Left hindlimb (tissue), 1 donor: ENCODE results near the gene PON3.
"Not testable (repeated sequence)": the region's sequence is repeated elsewhere in the genome, so short reads cannot be mapped to it uniquely, and the experiment has no call there.

ENCODE experiments used
- DNase-seq: peaks from one replicate; pipeline ENCODE4 v3.0.0-alpha.2; 2018

PON3 gene

DNA sequence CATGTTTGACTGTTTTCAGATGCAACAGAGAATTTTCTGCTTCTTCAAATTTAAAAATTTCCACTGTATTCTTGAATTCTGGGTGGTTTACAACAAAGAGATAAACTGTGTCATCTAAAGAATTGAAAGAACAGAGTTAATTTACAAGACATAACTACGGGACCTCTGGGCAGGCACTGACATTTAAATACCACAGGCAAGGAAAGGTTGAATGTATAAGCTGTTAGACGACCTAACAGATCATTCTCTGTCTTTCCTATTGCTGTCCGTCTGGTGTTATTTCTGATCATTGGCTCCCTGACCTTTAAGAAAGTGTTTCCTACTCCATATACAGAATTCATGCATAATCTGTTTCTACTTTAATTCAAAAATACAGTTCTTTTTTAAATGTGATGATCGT is 15.5 kb upstream of the PON3 start:
- DNase-seq: no peak

DNA sequence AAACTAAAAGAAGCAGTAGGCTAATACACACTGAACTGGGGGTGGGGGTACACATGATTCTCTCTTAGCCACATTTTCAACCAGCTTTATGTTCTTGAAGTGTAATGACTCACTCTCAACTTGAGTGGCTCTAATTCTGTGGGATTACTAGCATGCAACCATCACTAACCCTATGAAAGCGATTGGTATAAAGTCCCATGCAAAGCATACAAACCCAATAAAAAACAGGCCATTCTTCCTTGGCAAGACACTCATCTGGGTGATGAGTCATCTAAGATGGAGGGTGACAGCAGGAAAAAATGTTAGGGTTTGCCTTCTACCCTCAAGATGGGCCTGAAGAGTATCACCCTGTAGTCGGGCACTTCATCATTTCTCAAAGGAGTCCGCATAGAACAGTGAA is 14.9 kb upstream of the PON3 start:
- no peak for DNase-seq

DNA sequence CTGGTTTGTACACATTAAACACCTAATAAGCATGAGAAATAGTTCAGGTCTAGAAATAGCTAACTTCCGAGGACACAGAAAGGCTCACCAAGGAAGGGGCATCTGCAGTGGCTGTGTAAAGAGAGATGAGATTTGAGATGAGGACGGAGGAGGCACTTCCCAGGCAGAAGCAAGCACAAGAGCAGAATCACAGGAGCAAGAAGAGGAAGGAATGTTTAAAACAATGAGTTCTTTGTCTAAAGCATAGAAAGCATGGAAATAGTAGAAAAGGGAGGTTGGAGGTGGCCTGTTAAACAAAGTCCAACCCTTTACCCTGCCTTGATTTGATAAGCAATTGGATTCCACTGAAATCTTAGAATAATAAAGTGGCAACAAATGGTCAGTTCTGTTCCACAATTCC is 11.6 kb upstream of the PON3 start:
- DNase-seq: no peak

DNA sequence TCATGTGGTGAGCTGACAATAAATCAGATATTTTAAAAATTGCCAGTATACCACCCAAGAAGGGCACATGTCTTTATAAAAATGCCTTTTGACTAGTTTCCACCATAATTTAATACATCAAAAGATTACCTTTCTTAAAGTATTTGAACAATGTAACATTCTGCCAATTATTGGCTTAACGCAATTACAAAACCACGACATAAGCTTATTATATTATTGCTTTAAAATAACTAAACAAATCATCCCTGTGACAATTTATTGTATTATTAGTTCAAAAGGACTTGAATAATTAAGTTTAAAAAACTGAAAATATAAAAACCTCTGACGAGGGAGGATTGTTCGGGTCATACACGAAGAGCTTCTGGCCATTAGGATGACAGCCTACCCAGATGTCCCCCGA is 9.6 kb upstream of the PON3 start:
- no peak for DNase-seq

DNA sequence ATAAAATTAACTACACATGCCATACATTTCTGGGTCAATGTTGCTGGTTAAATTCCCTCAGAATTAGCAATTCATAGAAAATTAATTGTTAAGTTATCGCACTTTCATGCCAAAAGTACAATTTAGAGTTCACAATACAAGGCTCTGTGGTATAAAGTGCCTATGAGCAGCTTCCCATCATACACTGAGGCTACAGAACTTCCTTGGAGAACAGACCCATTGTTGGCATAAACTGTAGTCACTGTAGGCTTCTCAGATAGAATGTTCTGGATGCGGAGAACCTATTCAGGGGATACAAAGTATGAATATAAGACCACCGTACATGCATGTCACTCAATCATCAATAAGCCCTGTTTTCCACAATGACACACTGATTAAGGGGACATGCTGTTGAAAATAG is 9.0 kb upstream of the PON3 start:
- DNase-seq: no peak

DNA sequence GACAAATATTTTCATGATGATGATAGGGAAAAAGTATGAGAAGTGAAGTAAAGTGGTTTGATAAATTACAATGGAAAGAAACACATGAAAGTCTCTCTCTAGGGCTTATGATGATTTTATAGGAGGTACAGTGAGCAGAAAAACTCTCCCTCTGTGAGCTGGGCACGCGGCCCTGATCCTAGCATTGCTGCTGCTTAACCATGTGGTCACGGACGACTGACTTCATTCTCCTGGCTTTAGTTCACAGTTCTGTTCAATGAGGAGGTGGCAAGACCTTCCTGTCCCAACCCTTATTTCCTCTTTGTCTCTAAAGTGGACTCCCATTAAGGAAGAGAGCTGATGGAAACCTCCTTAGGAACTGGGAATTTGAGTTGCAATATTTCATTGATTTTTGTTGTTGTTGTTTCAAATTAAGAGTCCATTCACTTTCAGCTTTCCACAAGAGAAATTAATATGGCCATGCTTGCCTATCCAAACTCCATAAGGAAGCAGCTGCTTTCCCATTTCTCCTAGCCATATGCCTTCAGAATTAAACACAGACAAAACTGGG is 8.2 kb upstream of the PON3 start:
- no peak for DNase-seq

DNA sequence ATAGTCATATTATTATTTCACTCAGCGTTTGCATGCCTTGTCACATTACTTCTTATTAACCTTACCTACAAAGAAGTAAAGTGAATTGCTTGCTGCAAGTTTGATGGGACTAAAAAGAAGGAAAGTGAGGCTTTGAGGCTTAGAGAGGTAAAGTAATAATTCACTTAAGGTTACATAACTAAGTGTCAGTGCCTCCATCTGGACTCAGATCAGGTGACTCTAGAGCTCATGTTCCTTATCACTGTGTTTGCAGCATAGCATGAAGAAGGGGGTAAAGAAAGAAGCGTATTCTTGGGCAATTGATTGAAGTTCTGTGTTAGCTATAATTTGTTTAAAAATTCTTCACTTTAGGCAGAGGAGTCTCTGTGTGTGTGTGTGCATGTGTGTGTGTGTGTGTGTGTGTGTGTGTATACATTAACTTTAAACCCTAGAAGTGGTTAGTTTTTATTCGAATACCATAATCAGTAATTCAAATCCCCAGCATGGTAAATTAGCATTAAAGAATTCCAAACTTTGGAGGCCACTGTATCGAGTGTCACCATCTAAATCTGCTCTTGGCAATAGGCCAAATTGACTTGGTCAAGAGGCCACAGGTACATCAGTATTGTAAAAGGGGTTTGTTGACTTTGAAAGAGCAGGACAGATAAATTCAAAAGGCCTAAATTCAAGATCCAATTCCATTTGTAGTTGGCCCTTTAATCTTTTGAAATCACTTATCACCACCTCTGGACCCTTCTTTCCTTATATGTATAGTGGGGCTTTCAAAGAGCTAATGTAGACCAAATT is 2.2 kb upstream of the PON3 start:
- no peak for DNase-seq

DNA sequence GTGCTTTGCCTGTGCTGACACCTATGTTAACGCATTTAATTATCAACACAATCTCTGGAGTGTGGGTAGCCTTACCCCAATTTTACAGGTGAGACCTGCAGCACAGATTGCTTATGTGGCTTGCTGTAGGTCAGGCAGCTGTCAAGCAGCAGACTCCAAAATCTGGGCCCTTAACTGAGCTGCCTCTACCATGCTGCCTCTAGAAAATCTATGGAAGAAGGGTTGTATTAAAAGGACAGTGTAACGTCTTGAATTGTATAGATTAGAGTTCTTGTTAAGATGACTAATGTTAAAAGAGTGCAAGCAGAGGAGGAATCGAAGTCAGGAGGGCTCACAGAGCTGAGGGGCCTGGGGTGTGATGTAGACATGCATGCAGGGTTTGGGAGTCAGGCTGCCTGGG is 1.2 kb upstream of the PON3 start:
- DNase-seq: no peak

DNA sequence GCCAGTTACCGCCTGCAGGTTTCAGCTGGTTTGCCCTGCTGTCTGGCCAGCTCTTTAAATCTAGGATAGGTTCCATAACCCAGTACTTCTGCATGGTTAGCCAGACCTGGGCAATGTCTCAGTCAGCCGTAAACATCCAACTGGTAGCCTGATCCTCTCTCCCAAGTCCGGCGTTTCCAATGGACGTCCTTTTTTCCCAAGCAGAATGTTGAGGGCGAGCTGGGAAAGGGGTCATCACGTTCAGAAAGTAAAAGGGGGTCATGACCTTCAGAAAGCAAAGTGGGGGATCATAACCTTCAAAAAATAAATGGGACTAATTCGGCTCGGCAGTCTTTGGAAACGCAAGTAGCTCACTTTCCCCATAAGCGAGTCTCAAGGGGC is 430 bp downstream of the PON3 start:
- DNase-seq: no peak

DNA sequence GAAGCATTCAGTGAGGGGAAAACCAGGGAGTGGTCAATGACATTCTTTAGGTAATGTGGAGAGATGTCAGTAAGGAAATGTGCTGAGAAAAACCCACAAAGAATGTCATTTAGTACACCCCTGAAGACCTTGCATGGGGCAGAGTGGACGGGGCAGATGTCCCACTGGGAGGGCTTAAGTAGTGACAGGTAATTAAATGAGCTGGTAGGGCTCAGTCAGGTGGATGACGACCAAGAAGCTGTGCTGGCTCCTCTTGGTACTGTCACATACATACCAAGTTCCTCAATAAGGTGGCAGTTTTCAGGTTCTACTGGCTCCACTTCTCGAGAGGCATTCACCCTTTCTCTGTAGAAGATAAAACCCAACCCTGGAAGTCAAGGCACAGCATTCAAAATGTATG is 1.8 kb downstream of the PON3 start:
- DNase-seq: no peak

DNA sequence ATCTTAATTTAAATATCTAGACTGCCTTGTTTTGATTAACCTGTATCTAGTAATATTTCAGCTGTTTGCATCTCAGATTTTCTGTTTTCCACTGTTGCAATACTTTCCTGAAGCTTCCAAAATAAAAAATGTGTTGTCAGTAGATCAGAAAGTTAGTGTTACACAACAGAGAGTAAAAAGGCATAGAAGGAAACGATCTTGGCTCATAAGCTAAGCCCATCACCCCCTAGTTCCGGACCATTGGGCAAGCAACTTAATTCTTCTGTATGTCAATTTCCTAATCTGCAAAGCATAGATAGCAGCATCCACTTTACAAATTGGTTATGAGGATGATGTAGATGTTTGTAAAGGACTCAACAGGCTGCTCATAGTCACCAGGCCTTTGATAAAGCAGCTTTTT is 4.4 kb downstream of the PON3 start:
- DNase-seq: no peak

DNA sequence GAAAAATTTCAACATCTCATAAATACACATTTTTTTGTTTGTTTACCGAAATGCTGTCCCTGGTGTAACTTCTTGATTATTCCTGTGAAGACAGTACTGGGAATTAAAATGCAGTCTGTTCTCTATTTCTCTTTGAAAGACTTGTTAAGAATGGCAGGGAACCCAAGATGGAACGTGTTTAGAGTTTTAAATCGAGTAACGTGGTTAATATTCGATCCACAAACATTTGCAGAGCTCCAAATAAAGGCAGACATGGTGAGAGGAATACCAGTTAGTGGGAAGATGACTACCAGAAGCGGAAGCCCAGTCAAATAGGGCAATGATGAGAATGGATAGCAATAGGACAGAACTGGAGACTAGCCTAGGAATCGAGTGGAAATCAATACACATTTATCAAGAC is 6.7 kb downstream of the PON3 start:
- no peak for DNase-seq

DNA sequence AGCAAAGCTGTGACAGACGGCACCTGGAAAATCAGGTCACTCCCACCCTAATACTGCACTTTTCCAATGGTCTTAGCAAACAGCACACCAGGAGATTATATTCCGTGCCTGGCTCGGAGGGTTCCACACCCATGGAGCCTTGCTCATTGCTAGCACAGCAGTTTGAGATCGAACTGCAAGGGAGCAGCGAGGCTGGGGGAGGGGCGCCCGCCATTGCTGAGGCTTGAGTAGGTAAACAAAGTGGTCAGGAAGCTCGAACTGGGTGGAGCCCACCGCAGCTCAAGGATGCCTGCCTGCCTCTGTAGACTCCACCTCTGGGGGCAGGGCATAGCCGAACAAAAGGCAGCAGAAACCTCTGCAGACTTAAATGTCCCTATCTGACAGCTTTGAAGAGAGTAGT is 16.7 kb downstream of the PON3 start:
- DNase-seq: not testable (repeated sequence)

DNA sequence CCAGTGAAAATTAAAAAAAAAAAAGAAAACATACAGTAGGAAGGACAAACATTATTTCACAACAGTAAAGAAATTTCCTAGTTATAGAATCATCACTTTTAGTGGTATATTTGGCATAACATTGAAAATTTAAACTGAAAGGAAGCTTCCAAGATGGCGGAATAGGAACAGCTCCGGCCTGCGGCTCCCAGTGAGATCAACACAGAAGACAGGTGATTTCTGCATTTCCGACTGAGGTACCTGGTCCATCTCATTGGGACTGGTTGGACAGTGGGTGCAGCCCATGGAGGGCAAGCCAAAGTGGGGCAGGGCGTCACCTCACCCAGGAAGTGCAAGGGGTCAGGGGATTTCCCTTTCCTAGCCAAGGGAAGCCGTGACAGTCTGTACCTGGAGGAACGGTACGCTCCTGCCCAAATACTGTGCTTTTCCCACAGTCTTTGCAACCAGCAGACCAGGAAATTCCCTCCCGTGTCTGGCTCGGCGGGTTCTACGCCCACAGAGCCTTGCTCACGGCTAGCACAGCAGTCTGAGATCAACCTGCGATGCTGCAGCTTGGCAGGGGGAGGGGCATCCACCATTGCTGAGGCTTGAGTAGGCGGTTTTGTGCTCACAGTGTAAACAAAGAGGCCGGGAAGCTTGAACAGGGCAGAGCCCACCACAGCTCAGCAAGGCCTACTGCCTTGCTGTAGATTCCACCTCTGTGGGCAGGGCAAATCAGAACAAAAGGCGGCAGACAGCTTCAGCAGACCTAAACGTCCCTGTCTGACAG is 19.4 kb downstream of the PON3 start:
- no peak for DNase-seq

DNA sequence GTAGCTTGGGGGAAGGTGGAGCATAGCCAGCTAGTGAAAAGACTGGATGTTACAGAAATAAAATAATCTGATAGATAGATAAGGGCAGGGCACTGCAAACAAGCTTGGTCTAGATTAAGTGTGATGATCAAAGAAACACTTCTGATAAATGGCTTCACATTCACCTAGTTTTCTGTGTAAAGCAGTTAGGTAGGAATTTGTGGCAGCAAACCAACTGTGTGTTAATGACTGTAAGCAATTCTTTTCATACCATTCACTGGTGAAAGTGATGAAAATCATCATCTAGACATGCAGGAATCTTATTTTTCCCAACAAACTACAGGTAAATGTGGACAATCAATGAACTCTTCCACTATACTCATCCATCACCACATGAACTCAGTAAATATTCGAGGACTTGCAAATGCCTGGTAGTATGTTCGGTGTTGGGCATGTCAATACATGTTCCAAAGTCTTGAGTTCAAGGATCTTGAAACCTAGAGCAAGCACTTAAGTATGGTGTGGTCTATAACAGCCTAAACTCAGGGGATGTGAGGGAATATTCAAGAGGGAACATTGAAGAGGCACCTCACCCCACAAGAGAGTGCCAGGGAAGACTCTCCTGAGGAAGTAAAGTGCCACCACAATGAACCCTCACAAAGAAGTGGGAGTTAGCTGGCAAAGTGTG is 20.5 kb downstream of the PON3 start:
- no peak for DNase-seq

DNA sequence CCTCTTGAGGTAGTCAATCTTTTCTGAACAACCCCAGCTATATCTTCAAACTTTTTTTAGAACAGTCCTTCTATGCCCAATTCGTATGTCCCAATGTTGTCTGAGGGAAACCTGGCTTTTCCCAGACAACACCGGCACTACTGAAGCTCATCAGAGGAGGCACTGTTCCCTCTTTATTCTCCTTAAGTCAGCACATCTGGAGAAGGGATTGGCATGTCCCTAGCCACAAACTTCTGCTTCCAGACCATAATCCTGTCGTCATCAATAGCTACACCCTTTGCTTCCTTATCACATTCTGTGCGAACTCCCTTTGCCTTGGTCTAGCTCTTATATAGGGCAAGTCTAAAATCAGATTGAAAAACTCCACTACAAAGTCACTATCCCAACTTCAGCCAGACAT is 22.9 kb downstream of the PON3 start:
- no peak for DNase-seq

DNA sequence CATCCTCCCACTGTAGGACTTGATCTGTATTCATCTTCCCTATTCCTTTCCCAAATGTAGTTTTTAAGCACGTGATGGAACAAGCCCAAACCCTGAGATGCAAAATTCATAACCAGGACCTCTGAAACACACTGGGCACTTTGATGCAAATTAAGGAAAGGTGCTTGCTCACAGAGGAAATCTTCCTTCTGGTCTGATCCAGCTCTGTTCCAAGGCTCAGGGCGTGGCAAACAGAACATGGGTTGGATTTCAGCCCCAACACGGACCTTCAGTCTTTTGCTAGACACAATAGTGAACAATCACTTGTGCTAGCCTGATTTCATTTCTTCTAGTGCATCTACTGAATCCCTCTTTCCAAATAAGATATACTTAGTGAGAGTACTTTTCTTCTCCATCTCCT is 27.9 kb downstream of the PON3 start:
- no peak for DNase-seq

DNA sequence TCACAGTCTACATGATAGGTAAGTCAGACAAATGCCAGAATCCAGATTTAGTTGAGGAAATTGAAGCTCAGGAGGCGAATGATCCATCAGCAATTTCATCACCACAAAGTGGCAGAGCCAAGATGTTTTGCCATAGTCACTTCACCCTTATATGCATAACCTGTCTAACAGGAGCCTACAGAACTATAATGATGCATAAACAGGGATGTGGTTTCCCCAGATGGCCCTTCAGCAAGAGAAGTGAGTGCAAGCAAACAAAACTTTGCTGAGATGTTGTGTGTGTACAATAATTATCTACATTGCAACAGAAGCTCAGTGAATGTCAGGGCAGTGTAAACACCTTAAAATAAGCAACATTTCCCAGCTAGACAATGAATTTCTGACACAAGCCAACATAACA is 28.6 kb downstream of the PON3 start:
- DNase-seq: no peak

DNA sequence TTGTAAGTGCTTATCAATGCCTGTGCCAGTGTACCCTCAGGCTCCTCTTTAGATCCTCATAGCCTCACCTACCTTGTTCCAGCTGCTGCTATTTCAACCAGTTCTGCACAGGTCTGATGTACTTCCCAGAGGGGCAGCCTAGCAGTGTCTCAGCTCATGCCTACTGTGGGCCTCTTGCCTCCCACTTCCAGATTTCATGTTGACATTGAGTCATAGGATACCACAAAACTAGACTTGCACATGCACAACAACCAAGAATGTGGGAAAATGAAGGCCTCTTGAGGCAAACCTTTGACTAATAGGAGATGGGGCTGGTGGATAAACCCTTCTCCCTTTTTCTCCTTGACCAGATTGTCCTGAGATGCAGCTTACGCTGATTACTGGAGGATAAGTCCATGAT is 31.0 kb downstream of the PON3 start:
- DNase-seq: no peak

DNA sequence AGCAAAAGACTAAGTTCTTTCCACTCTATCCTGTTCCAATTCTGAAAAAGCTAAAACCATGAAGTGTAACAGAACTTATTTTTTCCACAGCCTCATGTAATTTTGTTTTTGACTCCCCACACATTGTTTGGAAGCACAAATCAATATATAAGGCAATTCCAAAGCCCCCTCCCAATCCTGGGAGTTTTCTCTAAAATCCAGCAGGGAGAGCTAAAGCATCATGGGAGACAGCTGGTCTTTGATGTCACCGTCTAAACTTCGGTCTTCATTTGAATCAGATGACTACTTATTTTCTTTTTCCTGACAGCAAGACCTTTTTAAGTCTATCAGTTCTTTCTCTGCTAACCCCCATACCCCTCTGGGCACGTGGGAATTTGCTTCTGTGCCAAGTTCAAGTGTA is 38.6 kb downstream of the PON3 start:
- no peak for DNase-seq

DNA sequence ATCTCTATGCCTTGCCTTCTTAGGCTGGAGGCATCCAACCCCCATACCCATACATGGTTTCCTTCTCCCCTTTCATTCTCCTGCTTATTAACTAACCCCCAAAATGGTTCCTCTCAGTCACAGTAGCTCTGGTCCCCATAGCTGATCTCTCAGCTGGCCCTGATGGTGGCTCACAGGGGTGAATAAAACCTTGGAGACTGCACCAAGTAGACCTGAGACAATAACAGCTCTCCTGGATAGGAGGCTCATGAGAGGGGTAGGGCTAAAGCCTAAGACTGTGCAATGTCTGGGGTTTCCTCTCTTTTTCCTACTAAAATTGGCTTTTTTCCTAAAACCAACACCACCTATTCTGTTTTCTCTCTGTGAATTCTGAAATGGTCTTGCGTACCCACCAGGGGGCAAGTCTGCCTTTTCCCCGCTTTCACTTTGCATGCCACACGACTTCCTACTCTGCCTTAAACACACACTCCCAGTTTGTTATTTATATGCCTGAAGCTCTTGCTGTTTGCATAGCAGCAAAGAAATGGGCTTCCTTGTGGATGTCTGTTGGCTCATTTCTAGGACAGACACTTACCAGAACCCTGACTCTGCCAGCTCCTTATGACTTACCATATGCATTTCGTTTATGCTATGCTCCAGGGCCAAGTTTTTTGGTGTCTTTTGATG is 53.4 kb downstream of the PON3 start:
- no peak for DNase-seq

DNA sequence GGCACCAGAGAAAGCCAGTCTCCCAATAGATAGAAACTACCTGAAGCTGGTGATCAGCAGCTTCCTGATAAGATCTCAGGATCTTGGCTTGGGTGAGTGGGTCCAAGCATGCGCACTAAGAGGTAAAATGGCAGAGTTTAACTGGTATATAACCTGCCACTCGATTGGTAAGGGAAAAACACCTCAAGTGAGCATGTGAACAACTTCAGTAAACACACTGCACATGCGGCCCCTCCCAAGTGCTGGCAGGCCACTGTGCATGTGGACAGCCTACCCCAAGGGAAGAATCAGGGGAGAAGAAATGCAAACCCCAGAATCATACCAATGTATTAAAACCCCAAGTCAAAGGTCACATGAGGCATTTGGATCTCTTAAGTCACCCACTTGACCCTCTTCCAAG is 54.1 kb downstream of the PON3 start:
- DNase-seq: no peak

DNA sequence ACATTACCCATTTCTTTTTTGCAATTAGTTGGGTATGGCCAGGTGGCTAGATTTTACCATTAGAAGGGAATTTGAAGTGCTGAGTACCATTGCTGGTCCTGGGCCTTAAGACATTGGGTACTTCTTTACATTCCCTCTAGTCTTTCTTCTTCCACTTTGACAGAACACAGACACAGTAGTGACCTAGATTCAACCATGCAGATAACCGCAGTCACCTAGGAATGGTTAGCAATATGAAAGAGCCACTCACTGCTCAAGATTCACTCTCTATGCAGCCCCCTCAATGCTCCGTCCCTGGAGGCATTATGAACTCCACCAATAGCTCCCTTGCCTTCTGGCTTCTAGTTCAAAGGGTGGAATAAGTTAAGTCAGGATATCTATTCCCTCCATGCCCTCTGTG is 55.7 kb downstream of the PON3 start:
- DNase-seq: no peak
